ENCODE data around the gene EXOC6.

DNA sequence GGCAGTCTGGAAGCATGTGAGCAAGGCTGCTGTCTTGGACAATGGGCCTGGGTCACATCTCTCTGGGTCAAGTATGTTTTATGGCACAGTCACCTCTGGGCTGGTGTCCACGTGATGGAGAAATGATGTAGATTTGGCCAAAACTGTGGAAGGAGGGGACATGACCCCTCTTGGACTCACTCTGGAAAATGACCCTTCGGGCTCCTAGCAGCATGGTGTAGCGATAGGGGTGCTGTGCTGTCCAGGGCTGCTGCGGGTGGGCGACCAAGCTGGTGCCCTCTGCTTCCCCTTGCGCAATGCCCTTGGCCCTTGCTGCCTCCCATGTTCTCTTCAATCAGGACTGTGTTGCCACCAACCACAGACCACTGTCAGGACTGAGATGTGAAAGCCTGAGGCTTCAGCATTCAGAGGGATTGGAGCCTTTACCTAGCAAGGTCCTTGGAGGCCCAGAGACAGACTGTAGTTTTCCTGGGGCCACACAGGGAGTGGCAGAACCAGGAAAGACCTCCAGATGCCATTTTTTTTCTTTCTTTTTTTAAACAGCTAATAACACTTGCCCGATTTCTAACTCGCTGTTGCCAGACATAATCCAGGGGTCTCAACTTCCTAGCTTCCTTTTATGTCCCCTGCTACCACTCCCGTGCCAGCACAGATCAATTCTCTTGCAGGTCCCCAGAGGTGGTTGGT is 231.5 kb downstream of the EXOC6 start:
- TF ChIP-seq, protein P1, sequence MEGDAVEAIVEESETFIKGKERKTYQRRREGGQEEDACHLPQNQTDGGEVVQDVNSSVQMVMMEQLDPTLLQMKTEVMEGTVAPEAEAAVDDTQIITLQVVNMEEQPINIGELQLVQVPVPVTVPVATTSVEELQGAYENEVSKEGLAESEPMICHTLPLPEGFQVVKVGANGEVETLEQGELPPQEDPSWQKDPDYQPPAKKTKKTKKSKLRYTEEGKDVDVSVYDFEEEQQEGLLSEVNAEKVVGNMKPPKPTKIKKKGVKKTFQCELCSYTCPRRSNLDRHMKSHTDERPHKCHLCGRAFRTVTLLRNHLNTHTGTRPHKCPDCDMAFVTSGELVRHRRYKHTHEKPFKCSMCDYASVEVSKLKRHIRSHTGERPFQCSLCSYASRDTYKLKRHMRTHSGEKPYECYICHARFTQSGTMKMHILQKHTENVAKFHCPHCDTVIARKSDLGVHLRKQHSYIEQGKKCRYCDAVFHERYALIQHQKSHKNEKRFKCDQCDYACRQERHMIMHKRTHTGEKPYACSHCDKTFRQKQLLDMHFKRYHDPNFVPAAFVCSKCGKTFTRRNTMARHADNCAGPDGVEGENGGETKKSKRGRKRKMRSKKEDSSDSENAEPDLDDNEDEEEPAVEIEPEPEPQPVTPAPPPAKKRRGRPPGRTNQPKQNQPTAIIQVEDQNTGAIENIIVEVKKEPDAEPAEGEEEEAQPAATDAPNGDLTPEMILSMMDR (IDR thresholded peaks at IDR 0.05), result no peak
- TF ChIP-seq POLR2A (IDR thresholded peaks at IDR 0.05), result no peak

Data from heart left ventricle (tissue), 13 donors.